Kasumi-1 (cell line): ENCODE data around the gene CRELD2.

ENCODE experiments used
- DNase-seq, 2 experiments: peaks; one replicate each; lab custom pipeline; 2025; lab: John Stamatoyannopoulos, UW

The CRELD2 gene, protein sequence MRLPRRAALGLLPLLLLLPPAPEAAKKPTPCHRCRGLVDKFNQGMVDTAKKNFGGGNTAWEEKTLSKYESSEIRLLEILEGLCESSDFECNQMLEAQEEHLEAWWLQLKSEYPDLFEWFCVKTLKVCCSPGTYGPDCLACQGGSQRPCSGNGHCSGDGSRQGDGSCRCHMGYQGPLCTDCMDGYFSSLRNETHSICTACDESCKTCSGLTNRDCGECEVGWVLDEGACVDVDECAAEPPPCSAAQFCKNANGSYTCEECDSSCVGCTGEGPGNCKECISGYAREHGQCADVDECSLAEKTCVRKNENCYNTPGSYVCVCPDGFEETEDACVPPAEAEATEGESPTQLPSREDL

DNA sequence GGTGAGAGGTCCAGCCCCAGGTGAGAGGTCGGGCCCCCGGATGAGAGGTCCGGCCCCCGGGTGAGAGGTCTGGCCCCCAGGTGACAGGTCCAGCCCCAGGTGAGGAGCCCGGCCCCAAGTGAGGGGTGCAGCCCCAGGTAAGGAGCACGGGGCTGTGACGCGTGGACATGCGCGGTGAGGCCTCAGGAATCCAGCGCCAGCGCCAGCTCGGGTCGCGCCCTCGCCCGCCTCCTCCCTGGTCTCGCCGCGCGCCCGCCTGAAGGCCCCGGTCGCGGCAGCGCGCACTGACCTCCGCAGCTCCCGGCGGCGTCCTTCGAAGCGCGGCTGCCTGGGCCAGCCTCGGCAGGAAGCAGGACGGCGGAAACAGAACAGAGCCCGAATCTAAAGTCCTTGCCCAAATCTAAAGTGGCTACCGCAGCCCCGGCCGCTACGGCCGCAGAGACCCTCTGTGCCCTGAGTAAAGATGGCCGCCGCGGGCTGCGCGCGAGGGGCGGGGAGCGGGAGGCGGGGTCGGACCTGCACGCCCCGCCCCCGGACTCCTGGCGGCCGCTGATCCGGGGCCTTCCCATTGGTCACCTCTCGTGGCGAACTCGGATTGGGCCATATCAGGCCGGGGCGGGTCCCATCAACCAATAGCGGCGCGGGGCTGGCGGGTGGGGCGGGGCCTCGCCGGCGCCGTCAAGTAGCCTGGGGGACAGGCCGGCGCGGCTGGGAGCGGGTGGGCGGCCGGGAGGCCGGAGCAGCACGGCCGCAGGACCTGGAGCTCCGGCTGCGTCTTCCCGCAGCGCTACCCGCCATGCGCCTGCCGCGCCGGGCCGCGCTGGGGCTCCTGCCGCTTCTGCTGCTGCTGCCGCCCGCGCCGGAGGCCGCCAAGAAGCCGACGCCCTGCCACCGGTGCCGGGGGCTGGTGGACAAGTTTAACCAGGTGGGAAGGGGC is at the start of gene CRELD2, which contains the start of gene ALG12:
Gene CRELD2 (plus strand): TSS at position 661 of the 937 bp plus-strand sequence. CDS start 136 bp downstream, at position 797.
Gene ALG12 (minus strand): TSS at position 465 of the 937 bp plus-strand sequence. CDS start 4,673 bp downstream, outside the sequence.
- DNase-seq: peak; percentile 92 to 94

DNA sequence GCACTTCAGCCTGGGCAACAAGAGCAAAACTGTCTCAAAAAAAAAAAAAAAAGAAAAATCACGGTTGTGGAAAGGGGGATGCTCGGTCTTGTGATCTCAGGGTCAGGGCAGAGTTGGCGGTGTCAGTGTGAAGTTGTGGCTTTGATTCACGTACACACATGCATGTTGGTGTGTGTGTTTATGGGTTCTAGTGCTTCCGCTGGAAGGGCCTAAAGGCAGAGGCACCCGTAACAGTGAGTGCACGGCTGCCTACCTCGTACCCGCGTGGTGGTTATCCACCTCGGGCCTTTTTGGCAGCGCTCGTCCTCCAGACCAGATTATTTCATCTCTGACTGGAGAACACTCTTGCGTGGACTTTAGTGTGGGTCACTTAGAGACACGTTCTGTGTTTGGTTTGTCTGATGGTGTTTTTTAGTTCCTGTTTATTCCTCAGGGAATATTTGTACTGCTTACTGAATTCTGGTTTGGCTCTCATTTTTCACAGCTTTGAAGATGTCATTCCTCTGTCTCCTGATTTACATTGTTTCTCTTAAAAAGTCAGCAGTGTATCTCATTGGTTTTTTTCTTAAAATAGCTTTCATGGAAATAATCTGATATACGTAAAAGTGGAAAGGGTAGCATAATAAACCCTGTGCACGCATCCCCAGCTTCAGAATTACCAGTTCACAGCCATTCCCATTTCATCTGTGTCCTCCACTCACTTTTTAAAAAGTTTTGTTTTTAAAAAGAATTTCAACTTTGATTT is 49.2 kb upstream of the CRELD2 start:
- no peak for DNase-seq

DNA sequence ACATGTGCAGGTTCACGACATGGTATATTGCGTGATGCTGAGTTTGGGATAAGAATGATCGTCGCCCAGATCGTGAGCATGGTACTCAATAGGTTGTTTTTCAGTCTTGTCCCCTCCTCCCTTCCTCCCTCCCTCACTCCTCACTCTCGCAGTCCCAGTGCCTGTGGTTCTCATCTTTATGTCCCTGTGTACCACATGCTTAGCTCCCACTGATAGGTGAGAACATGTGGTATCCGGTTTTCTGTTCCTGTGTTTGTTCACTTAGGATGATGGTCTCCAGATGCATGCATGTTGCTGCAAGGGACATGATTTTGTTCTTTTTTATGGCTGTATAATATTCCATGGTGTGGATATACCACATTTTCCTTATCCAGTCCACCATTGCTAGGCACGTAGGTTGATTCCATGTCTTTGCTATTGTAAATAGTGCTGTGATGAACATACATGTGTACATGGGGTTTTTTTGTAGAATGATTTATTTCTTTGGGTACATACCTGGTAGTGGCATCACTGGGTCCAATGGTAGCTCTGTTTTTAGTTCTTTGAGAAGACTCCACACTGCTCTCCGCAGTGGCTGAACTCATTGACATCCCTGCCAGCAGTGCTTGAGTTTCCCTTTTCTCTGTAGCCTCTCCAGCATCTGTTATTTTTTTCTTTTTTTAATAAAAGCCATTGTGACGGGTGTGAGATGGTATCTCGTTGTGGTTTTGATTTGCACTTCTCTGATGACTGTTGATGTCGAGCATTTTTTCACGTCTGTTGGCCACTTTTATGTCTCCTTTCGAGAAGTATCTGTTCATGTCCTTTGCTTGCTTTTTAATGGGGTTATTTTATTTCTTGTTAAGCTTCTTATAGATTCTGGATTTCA is 48.4 kb upstream of the CRELD2 start:
- DNase-seq: no peak

GRCh38 chr22:49871482-49871881 is 47.0 kb upstream of the CRELD2 start:
- no peak for DNase-seq

DNA sequence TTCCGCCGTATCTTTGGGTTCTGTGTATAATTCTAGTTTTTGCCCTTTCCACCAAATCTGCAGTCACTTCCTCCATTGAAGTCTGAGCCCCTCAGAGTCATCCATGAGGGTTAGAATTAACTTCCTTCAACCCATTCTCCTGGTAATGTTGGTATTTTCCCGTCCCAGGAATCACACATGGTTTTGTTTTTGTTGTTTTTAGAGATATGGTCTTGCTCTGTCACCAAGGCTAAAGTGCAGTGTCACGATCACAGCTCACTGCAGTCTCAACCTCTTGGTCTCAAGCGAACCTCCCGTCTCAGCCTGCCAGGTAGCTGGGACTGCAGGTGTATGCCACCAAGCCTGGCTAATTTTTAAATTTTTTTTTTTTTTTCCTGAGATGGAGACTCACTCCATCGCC is 46.1 kb upstream of the CRELD2 start:
- DNase-seq: no peak

DNA sequence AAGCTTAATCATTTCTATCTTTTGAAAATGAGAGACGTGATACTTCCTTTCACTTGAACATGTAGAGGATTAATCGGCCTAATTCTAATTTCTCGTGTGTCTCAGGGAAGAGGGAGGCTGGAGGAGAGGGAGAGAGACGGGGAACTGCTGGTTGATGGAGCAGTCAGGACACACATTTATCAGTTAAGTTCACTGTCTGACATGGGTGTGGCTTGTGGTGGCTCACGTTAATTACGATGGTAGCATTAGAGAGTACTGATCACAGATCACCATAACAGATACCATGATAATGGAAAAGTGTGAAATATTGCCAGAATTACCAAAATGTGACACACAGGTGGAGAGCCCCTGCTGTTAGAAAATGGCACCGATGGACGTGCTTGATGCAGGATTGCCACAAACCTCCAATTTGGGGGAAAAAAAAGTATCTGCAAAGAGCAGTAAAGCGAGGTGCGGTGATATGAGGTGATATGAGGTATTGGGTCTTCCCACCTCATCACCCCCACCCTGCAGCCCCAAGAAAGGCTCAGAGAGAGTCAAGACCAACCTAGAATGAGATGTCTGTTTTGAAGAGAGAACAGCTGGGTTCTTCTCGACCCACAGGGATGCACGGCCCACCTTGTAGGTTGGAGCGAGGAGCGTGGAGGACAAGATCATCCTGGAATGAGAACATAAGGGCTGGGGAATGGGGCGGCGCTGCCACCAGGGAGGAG is 45.0 kb upstream of the CRELD2 start:
- DNase-seq: no peak

DNA sequence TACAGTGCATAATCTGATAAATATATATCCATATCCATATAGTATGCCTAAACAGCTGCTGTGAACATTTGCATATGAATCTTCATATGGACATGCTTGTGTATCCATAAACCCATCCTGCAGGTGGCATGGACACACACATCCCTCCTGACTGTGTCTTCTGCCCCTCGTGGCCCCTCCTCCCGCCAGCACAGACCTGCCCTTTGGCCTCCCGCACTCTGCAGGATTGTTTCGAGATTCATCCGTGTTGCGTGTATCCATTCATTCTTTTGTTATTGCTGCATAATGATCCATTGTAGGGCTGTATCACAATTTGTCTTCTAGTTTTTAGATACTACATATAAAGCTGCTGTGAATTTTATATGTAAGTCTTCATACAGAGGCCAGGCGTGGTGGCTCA is 40.8 kb upstream of the CRELD2 start:
- no peak for DNase-seq

GRCh38 chr22:49878206-49878605 is 40.2 kb upstream of the CRELD2 start:
- no peak for DNase-seq

DNA sequence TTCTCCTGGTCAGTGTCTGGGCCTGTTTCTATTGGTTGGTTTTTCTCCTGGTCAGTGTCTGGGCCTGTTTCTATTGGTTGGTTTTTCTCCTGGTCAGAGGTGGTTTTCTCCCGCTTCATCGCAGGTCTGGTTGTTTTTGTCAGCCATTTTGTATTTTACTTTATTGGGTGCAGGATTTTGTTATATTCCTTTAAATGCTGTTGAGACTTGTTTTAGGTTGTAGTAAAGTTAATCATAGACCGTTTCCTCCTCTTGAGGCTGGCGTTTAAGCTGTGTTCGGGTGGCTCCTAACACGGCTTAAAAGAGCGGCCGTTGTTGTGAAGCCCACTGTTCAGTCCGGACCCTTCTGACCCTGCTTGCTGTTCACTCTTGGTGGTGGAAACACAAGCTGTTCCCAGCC is 38.6 kb upstream of the CRELD2 start:
- no peak for DNase-seq

- peak; percentile 29 to 40 for DNase-seq
These were observed 38.2 kb upstream of the CRELD2 start for GRCh38 chr22:49880281-49880680.

- no peak for DNase-seq
These were observed 36.6 kb upstream of the CRELD2 start for GRCh38 chr22:49881856-49882255.

GRCh38 chr22:49882519-49883293 is 35.7 kb upstream of the CRELD2 start:
- DNase-seq: no peak

DNA sequence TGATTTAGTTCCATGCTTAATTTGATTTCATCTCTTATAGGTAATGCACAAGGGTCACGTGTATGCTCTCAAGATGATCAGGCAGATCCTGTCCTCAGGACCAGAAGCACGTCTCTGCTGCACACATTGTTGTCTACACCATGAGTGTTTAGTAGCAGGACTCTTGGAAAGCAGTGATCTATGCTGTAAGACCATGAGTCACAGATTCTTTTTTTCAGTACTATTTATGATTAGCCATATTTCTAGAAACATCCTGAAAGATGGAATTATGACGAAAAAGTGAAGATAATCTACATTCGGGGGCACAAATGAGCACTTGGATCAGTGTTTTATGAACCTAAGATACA is 35.2 kb upstream of the CRELD2 start:
- DNase-seq: no peak

GRCh38 chr22:49884075-49884474 is 34.4 kb upstream of the CRELD2 start:
- no peak for DNase-seq

DNA sequence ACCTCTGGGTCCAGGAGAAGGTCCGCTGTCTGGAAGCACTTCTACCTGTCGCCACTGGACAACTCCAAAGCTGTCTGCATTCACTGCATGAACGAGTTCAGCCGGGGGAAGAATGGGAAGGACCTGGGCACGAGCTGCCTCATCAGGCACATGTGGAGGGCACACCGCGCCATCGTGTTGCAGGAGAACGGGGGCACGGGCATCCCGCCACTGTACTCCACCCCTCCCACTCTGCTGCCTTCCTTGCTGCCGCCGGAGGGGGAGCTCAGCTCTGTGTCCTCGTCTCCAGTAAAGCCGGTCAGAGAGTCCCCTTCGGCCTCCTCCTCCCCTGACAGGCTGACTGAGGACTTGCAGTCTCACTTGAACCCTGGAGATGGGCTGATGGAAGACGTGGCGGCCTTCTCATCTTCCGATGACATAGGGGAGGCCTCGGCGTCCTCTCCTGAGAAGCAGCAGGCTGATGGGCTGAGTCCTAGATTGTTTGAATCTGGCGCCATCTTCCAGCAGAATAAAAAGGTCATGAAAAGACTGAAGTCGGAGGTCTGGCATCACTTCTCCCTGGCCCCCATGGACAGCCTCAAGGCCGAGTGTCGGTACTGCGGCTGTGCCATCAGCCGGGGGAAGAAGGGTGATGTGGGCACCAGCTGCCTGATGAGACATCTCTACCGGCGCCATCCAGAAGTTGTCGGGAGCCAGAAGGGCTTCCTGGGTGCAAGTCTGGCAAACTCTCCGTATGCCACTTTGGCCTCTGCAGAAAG is 33.8 kb upstream of the CRELD2 start:
- no peak for DNase-seq

GRCh38 chr22:49885281-49885680 is 33.2 kb upstream of the CRELD2 start:
- DNase-seq: no peak

GRCh38 chr22:49885881-49886280 is 32.6 kb upstream of the CRELD2 start:
- DNase-seq: no peak

DNA sequence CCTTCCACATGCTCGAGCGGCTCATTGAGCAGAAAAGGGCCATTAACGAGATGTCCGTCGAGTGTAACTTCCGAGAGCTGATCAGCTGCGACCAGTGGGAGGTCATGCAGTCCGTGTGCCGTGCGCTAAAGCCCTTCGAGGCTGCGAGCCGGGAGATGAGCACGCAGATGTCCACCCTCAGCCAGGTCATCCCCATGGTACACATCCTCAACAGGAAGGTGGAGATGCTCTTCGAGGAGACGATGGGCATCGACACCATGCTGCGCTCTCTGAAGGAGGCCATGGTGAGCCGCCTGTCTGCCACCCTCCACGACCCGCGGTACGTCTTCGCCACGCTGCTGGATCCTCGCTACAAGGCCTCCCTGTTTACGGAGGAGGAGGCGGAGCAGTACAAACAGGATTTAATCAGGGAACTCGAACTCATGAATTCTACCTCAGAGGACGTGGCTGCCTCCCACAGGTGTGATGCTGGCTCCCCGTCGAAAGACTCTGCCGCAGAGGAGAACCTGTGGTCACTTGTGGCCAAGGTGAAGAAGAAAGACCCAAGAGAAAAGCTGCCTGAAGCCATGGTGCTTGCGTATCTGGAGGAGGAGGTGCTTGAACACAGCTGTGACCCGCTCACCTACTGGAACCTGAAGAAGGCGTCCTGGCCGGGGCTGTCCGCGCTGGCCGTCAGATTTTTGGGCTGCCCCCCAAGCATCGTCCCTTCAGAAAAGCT is 31.9 kb upstream of the CRELD2 start:
- no peak for DNase-seq
